Hematopoietic multipotent progenitor cell treated with erythropoietin and hydrocortisone succinate and interleukin-3 and kit ligand, for 4 days (in vitro differentiated cells): ENCODE results near the gene PTPRM.

ENCODE experiments used
- DNase-seq: peaks from one replicate; pipeline ENCODE4 v3.0.0-alpha.2; 2015

PTPRM gene

GRCh38 chr18:7821784-7822183 lies 254.7 kb downstream of the PTPRM start:
- DNase-seq, result no peak

- peak; percentile 12 for DNase-seq
Measured at GRCh38 chr18:7822435-7823331, 255.6 kb downstream of the PTPRM start.

GRCh38 chr18:7824970-7825369 lies 257.9 kb downstream of the PTPRM start:
- DNase-seq, result no peak

GRCh38 chr18:7830468-7830867 lies 263.4 kb downstream of the PTPRM start:
- peak; percentile 25 for DNase-seq

GRCh38 chr18:7839548-7839947 lies 272.4 kb downstream of the PTPRM start:
- no peak for DNase-seq

GRCh38 chr18:7840411-7840810 lies 273.3 kb downstream of the PTPRM start:
- peak; percentile 18 for DNase-seq

GRCh38 chr18:7844017-7844416 lies 276.9 kb downstream of the PTPRM start:
- DNase-seq, result peak; percentile 31

- DNase-seq, result no peak
Measured at GRCh38 chr18:7844418-7844817, 277.3 kb downstream of the PTPRM start.

- DNase-seq, result no peak
Measured at GRCh38 chr18:7846335-7846734, 279.2 kb downstream of the PTPRM start.

GRCh38 chr18:7847357-7848053 lies 280.4 kb downstream of the PTPRM start:
- no peak for DNase-seq

GRCh38 chr18:7848054-7848412 lies 280.9 kb downstream of the PTPRM start:
- no peak for DNase-seq

GRCh38 chr18:7850446-7850845 lies 283.3 kb downstream of the PTPRM start:
- no peak for DNase-seq

- DNase-seq, result no peak
Measured at GRCh38 chr18:7855028-7855427, 287.9 kb downstream of the PTPRM start.

- DNase-seq, result no peak
Measured at GRCh38 chr18:7855671-7856070, 288.6 kb downstream of the PTPRM start.

GRCh38 chr18:7856116-7856515 lies 289.0 kb downstream of the PTPRM start:
- no peak for DNase-seq

- no peak for DNase-seq
Measured at GRCh38 chr18:7856733-7857132, 289.6 kb downstream of the PTPRM start.

GRCh38 chr18:7857562-7857961 lies 290.4 kb downstream of the PTPRM start:
- no peak for DNase-seq

- no peak for DNase-seq
Measured at GRCh38 chr18:7859122-7859521, 292.0 kb downstream of the PTPRM start.

GRCh38 chr18:7870266-7870665 lies 303.1 kb downstream of the PTPRM start:
- no peak for DNase-seq

GRCh38 chr18:7870855-7871254 lies 303.7 kb downstream of the PTPRM start:
- no peak for DNase-seq

- DNase-seq, result no peak
Measured at GRCh38 chr18:7871560-7872456, 304.7 kb downstream of the PTPRM start.

- no peak for DNase-seq
Measured at GRCh38 chr18:7872569-7872968, 305.5 kb downstream of the PTPRM start.

- DNase-seq, result no peak
Measured at GRCh38 chr18:7873316-7873715, 306.2 kb downstream of the PTPRM start.
